Gastroesophageal sphincter (tissue), 4 donors: ENCODE results near the gene PDZD4. TPM values are rescaled to one million over a fixed set of nuclear protein-coding genes. Genes with fewer than 3 reads are reported as not detected.
A peak's percentile ranks its signal among the peaks of the same experiment; 100 is the strongest.

Experiments
- ATAC-seq: fragments of 150-250 bp; one replicate; pipeline ENCODE4 v1.9.1; 2016; ENCODE audit warnings: mild to moderate bottlenecking, moderate library complexity
- H3K27ac ChIP-seq, 4 donors: fragments of 200-600 bp; sonication (generic) in 3 of 4; 1 replicate in 3 of 4; 2 replicates in 1 of 4; pipeline ENCODE4 v1.5.1; 2016 to 2019
- H3K27me3 ChIP-seq: fragments of 200-600 bp; sonication (generic); one replicate; pipeline ENCODE4 v1.5.1; 2019
- H3K36me3 ChIP-seq, 2 donors: fragments of 200-600 bp; sonication (generic); one replicate each; pipeline ENCODE4 v1.5.1; 2019; ENCODE audit warnings: control low read depth in 1 of 2
- H3K4me1 ChIP-seq, 3 donors: fragments of 200-600 bp; sonication (generic); 1 replicate in 2 of 3; 2 replicates in 1 of 3; pipeline ENCODE4 v1.5.1; 2016 to 2019; ENCODE audit warnings: control low read depth in 2 of 3
- H3K4me3 ChIP-seq, 2 donors: fragments of 200-600 bp; sonication (generic); one replicate each; pipeline ENCODE4 v1.5.1; 2019; ENCODE audit warnings: mild to moderate bottlenecking in 1 of 2, moderate library complexity in 1 of 2
- H3K9me3 ChIP-seq, 3 donors: fragments of 200-600 bp; sonication (generic); one replicate each; pipeline ENCODE4 v1.5.1; 2017 to 2019; ENCODE audit warnings: control low read depth in 2 of 3
- EP300 ChIP-seq: sonication (generic); formaldehyde crosslinking; IDR thresholded peaks from one replicate; pipeline ENCODE4 v1.6.1; 2017; ENCODE audit warnings: antibody characterized with exemption, mild to moderate bottlenecking
- POLR2A ChIP-seq, 2 donors: fragments of 450-650 bp; IDR thresholded peaks; one replicate each; pipeline ENCODE4 v1.6.1; 2017; ENCODE audit warnings: antibody characterized with exemption in 2 of 2, mild to moderate bottlenecking in 2 of 2, moderate library complexity in 1 of 2
- POLR2AphosphoS5 ChIP-seq: sonication (generic); formaldehyde crosslinking; IDR thresholded peaks from one replicate; pipeline ENCODE4 v1.6.1; 2017; ENCODE audit warnings: antibody characterized with exemption
- WGBS, 2 donors: methylation state at CpG; one replicate each; pipeline ENCODE4 v1.1.5; 2018; ENCODE audit warnings: low coverage in 1 of 2; 5-methylcytosine and 5-hydroxymethylcytosine counted together
- total RNA-seq, 4 donors: library from RNA; depleted of rRNA; stranded (reverse); fragments of >200 nt; gene quantifications; one replicate each; pipeline ENCODE4 v1.1.0, GENCODE V29; 2016
- TF ChIP-seq, protein P1 (sequence below), 4 experiments: fragments of 200-600 bp in 2 of 4; fragments of 450-650 bp in 2 of 4; sonication (generic) in 1 of 4; IDR thresholded peaks; one replicate each; pipeline ENCODE4 v1.5.1; 2017 to 2019; ENCODE audit warnings: antibody characterized with exemption in 4 of 4, mild to moderate bottlenecking in 2 of 4, moderate library complexity in 2 of 4

The PDZD4 gene
- total RNA-seq, 4 donors from 2014 or later, result 10.6 to 48.5 (median 26.4) TPM

DNA sequence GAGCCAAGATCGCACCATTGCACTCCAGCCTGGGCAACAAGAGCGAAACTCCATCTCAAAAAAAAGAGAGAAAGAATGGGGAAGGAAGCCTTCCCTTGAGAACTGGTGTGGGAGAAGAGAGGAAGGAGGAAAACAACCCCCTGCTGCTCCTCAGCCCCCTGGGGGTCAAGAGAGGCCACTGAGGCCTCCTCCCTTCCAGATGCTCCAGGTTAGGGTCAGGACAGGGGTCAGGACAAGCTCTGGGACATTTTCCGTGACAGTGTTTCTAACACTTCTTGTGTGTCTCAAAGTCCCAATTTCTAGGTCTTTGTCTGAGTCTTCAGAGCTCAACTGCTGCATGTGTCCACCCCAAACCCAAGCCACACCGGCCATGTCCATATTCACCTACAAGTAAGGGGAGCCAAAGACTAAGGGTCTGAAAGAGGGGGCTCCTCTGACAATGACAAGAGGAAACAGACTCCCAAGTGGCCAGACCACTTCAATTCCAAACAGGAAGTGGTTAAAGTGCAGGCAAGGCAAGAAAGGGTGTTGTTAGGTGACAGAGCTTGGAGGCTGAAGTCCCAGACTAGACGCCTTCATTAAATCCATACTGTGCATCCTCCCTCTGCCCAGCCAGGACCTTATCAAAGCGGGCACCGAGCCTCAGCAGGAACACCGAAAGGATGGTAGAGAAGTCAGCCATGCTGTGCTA, 47.4 kb upstream of the PDZD4 start:
- 94% methylated on average over 7 of the region's 8 CpGs; no CpG with 5 or more reads in 1 of the 2 donors for WGBS, 2 donors
- Histone ChIP-seq H3K4me3 (no peak overlapping the region), H3K9me3 (no peaks in the 10 kb centered on the region), H3K27me3 (peaks cover 67% of the 10 kb centered on the region), H3K36me3 (no peaks in the 10 kb centered on the region), H3K4me1 (no peaks in the 10 kb centered on the region), H3K27ac (no peak overlapping the region)
- TF ChIP-seq EP300, result no peak
- ATAC-seq, result no peak

DNA sequence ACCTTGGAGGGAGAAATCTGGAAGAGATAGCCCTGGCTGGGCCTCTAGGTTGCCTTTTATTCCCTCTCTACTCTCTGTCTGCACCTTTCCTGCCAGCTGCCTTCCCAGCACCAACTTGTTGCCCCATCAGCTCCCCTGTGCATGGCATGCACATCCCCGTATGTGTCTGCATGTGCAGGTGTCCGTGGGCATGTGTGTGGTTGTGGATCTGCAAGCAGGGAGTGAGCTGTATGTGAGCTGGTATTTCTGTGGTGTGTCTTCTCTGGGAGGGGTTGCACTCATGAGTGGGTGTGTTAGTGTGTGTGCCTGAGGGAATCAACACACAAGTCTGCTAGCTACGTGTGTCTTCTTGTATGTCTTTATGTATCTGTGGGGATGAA, 45.8 kb upstream of the PDZD4 start:
- no peaks in the 10 kb centered on the region for H3K4me1 ChIP-seq
- H3K9me3 ChIP-seq, result no peaks in the 10 kb centered on the region
- TF ChIP-seq POLR2A (IDR thresholded peaks at IDR 0.05), result no peak
- no peak for TF ChIP-seq POLR2AphosphoS5
- no peak for TF ChIP-seq EP300
- TF ChIP-seq, protein P1, sequence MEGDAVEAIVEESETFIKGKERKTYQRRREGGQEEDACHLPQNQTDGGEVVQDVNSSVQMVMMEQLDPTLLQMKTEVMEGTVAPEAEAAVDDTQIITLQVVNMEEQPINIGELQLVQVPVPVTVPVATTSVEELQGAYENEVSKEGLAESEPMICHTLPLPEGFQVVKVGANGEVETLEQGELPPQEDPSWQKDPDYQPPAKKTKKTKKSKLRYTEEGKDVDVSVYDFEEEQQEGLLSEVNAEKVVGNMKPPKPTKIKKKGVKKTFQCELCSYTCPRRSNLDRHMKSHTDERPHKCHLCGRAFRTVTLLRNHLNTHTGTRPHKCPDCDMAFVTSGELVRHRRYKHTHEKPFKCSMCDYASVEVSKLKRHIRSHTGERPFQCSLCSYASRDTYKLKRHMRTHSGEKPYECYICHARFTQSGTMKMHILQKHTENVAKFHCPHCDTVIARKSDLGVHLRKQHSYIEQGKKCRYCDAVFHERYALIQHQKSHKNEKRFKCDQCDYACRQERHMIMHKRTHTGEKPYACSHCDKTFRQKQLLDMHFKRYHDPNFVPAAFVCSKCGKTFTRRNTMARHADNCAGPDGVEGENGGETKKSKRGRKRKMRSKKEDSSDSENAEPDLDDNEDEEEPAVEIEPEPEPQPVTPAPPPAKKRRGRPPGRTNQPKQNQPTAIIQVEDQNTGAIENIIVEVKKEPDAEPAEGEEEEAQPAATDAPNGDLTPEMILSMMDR (IDR thresholded peaks at IDR 0.05), result no peak
- no peak overlapping the region for H3K27ac ChIP-seq
- H3K36me3 ChIP-seq, result no peaks in the 10 kb centered on the region
- peaks cover 64% of the 10 kb centered on the region for H3K27me3 ChIP-seq
- H3K4me3 ChIP-seq, result no peak overlapping the region
- no peak for ATAC-seq
- 67% methylated on average over 1 of the region's 3 CpGs; no CpG with 5 or more reads in 1 of the 2 donors for WGBS, 2 donors

DNA sequence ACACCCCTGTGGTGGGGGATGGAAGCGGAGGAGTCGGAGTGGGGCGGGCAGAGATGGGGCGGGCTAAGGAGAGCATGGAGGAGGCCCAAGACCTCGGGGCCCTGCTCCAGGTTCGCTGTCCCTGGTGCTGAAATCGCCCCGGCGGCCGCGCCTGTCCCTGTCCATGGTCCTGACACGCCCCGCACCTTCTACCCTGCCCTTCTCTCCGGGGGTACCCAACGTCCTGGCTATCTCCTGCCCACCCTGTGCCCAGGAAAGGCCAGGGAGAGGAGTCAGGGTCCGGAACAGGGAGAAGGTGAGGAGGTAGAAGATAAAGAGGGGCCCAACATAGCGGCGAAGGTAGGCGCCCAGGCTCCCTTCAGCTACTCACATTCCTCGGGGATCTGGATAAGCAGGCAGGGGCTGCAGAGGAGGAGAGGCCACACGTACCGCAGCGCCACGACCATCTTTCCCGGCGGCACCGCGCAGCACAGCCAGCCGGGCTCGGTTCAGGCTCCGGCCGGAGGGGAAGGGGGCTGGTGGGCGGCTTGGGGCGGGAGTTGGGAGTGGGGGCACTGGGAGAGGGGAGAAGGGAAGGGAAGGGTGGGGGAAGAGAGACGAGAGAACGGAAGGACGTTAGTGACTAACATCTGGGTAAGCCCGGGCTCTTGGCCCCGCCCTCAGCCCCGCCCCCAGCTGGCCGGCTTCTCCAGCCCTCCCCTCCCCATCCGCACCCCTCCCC, 45.2 kb upstream of the PDZD4 start:
- 0% methylated on average over 3 of the region's 42 CpGs; no CpG with 5 or more reads in 1 of the 2 donors for WGBS, 2 donors
- peak; percentile 62 for ATAC-seq
- Histone ChIP-seq H3K9me3 (no peaks in the 10 kb centered on the region), H3K4me1 (no peaks in the 10 kb centered on the region), H3K36me3 (no peaks in the 10 kb centered on the region), H3K27ac (no peak overlapping the region), H3K4me3 (no peak overlapping the region), H3K27me3 (peaks cover 63% of the 10 kb centered on the region)
- TF ChIP-seq EP300 (no peak), POLR2AphosphoS5 (peak; percentile 14), POLR2A (IDR thresholded peaks at IDR 0.05) (no peak)
- TF ChIP-seq, protein P1 (IDR thresholded peaks at IDR 0.05), result no peak

DNA sequence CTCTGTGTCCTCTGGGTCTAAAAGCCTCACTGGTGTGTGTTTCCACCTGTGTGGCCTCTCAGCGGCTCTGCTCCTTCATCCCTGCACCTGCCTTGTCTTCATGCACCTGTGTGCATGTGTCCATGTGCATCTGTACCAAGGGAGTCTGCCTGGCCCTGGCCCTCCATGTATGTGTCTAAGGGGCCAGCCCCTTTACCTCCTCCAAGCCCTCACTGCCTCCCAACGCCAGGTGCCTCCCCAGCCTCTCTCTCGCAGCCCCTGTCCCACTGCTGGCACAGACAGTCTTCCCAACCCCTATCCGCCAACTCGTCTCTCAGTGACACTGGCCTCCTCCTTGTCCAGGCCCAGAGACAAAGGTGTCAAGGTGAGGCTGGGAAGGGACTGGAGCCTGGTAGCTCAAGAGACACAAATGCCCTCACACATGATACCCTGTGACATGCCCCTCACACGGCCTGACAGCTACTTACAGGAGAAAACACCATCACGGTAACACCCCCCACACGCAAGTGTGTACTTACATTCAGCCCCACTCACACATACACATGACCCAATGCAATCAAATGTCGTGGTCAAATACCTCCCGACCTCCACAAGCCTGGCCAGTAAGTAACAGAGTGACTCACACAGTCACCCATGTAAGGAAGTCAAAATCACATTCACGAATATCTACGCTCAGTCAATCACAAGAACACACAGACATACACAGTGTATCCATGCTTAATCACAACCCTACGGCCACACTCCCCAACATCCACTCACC, 44.2 kb upstream of the PDZD4 start:
- Histone ChIP-seq H3K36me3 (no peaks in the 10 kb centered on the region), H3K4me3 (no peak overlapping the region), H3K27ac (no peak overlapping the region), H3K4me1 (no peaks in the 10 kb centered on the region), H3K9me3 (no peaks in the 10 kb centered on the region), H3K27me3 (peaks cover 64% of the 10 kb centered on the region)
- 60 to 67% methylated on average over 1 to 12 of the region's 13 CpGs for WGBS, 2 donors
- TF ChIP-seq POLR2A (IDR thresholded peaks at IDR 0.05), result no peak
- no peak for TF ChIP-seq POLR2AphosphoS5
- TF ChIP-seq, protein P1 (IDR thresholded peaks at IDR 0.05), result no peak
- TF ChIP-seq EP300, result no peak
- no peak for ATAC-seq

DNA sequence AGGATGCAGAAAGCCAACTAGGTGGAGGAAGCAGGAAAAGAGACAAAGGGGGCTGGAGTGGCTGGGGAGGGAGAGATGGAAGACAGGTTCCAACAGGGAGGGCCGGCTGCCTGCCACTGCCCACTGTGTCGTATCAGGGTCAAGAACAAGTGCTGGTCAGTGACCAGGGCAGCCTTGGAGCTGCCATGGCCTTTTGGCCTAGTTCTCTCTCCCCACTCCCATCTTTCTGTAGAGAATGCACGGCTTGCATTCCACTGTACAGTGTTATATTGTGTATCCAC, 43.7 kb upstream of the PDZD4 start:
- 25 to 45% methylated on average over 1 to 3 of the region's 3 CpGs for WGBS, 2 donors
- peaks cover 61% of the 10 kb centered on the region for H3K27me3 ChIP-seq
- H3K4me1 ChIP-seq, result no peaks in the 10 kb centered on the region
- no peak for TF ChIP-seq EP300
- no peak for TF ChIP-seq POLR2A (IDR thresholded peaks at IDR 0.05)
- TF ChIP-seq, protein P1 (IDR thresholded peaks at IDR 0.05), result no peak
- no peak for TF ChIP-seq POLR2AphosphoS5
- no peak for ATAC-seq
- no peaks in the 10 kb centered on the region for H3K36me3 ChIP-seq
- no peak overlapping the region for H3K27ac ChIP-seq
- H3K4me3 ChIP-seq, result no peak overlapping the region
- H3K9me3 ChIP-seq, result no peaks in the 10 kb centered on the region
